AG09319 (cell line): ENCODE measurements around the gene CHMP4B.

Source experiments
- DNase-seq: peaks from one replicate; pipeline ENCODE4 v3.0.0-alpha.2; 2010; ENCODE audit warnings: low read depth; ENCODE audit errors: extremely low read depth
- TF ChIP-seq, protein P1 (sequence below): IDR thresholded peaks from 2 replicates; pipeline ENCODE4 v1.5.1; 2011; ENCODE audit warnings: low read depth, mild to moderate bottlenecking, inconsistent platforms, low read length, moderate library complexity

The CHMP4B gene, protein sequence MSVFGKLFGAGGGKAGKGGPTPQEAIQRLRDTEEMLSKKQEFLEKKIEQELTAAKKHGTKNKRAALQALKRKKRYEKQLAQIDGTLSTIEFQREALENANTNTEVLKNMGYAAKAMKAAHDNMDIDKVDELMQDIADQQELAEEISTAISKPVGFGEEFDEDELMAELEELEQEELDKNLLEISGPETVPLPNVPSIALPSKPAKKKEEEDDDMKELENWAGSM

DNA sequence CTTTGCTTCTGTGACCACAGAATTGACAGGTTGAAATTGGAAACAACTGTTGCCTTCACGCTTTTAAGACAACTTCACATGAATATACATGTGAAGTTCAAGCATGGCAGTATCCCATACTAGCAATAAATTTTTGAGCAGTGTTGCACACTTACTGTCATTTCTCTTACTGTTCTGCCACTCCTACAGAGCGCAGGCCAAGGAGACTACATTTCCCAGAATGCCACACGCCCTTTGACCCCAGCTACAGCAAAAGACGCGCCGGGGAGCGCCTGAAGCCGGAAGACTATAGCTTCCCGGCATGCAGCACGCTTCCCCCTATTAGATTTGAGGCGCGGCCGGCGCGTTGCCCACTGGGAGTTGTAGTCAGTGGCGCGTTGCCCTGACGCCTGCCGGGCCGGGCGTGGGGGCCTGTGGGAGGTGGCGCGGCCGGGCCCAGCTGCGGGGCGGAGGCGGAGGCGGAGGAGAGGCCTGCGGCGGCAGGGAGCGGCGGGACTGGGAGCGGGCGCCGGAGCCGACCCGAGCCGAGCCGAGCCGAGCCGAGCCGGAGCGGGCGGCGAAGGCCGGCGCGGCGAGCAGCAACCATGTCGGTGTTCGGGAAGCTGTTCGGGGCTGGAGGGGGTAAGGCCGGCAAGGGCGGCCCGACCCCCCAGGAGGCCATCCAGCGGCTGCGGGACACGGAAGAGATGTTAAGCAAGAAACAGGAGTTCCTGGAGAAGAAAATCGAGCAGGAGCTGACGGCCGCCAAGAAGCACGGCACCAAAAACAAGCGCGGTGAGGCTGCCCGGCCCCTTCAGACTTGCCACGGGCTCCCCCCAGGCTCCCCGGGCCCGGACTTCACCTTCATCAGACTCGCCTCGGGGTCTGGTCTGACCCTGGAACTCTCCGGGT lies at the start of gene CHMP4B:
Gene CHMP4B, plus strand, starts transcription at position 464 of the 891 bp plus-strand sequence. Its CDS starts 121 bp downstream, at position 585.
- TF ChIP-seq, protein P1, sequence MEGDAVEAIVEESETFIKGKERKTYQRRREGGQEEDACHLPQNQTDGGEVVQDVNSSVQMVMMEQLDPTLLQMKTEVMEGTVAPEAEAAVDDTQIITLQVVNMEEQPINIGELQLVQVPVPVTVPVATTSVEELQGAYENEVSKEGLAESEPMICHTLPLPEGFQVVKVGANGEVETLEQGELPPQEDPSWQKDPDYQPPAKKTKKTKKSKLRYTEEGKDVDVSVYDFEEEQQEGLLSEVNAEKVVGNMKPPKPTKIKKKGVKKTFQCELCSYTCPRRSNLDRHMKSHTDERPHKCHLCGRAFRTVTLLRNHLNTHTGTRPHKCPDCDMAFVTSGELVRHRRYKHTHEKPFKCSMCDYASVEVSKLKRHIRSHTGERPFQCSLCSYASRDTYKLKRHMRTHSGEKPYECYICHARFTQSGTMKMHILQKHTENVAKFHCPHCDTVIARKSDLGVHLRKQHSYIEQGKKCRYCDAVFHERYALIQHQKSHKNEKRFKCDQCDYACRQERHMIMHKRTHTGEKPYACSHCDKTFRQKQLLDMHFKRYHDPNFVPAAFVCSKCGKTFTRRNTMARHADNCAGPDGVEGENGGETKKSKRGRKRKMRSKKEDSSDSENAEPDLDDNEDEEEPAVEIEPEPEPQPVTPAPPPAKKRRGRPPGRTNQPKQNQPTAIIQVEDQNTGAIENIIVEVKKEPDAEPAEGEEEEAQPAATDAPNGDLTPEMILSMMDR = no peak
- DNase-seq = peak; percentile 96

DNA sequence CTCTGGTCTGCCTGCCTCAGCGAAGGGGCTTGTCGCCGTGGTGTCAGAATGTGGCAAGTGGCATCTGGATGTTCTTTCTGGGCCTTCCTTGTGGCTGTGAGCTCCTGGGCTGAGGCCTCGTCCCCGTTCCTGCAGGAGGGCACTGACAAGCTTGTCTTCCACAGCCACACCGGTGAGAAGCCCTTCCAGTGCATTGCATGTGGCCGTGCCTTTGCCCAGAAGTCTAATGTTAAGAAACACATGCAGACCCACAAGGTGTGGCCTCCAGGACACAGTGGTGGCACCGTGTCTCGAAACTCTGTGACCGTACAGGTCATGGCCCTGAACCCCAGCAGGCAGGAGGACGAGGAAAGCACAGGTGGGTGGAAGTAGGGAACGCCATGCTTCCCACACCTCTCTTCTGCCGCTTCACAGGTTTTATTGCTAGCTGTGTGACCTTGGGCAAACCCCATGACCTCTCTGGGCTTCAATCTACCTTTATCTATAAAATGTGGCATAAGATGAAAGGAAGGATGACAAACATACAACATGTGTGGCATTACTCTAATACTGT lies 49.4 kb upstream of the CHMP4B start:
- DNase-seq = no peak
- TF ChIP-seq, protein P1 = no peak

DNA sequence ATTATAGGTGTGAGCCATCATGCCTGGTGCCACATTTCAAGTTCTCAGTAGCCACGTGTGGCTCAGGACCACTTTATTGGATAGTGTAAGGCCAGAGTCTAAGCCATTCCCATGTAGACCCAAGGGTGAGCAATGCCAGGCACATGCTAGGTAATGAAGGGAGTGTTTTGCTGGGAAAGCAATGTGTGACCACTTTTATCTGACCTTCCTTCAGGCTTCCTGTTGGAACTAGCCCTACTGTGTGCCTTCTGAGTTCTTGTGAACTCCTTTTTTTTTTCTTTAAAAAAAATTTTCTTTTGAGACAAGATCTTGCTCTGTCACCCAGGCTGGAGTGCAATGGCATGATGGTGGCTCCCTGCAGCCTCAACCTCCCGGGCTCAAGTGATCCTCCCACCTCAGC lies 46.0 kb upstream of the CHMP4B start:
- TF ChIP-seq, protein P1 = no peak
- DNase-seq = no peak

DNA sequence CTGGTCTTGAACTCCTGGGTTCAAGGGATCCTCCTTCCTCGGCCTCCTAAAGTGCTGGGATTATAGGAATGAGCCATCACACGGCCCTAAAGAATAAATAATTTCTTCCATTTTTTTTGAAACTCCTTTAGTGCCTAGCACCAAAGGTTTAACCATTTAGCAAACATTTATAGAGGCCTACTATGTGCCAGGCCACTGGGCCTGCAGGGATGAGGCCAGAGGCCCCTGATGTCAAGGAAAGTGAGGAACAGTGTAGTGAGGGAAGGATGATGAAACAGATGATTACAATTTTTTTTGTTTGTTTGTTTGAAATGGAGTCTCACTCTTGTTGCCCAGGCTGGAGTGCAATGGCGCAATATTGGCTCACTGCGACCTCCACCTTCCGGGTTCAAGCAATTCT lies 45.6 kb upstream of the CHMP4B start:
- TF ChIP-seq, protein P1 = no peak

DNA sequence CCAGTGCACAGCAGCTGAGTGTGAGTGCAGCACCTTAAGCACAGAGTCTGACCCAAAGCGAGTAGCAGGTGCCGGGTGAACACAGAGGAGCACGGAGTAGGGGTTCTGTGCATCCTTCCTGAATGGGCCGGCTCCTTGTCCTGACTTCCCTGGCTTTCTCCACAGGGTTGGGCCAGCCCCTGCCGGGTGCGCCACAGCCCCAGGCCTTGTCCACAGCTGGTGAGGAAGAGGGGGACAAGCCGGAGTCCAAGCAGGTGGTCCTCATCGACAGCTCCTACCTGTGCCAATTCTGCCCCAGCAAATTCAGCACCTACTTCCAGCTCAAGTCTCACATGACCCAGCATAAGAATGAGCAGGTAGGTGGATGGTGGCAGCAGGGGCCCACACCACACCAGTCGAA lies 44.5 kb upstream of the CHMP4B start:
- TF ChIP-seq, protein P1 = no peak
- DNase-seq = no peak

More for the DNA sequence above, 45.6 kb upstream of the CHMP4B start:
- no peak for DNase-seq

DNA sequence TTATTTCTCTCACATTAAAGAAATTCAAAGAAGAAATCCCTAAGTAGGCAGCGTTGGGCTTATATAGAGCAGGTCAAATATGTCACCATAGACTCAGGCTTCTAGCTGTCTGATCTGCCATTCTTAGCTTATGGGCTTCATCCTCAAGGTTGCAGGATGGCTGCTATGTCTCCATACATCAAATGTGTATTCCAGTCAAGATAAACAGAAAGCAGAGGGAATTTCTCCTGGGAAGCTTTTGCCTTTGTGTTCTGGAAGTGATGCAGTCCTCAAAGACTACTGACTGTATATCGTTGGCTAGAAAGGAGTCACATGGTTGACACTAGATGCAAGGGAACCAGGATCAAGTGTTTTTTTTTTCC lies 43.4 kb upstream of the CHMP4B start:
- TF ChIP-seq, protein P1 = no peak
- no peak for DNase-seq

DNA sequence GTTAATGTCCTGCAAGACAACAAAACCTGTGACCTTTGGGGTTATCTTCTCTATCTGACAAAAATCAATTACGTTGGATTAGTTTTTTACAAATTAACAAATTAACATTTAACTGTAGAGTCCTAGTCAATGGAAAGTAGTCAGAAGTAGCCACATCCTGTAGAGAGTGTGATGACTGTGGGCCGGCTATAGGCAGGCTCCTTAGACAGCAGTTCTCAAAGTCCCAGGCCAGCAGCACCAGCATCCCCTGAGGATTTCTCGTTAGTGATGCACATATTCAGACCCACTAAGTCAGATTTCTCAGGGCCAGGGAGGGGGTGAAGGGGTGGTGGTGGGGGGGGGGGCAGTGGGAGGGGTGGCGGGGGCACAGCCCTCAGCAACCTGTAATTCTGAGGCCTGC lies 42.1 kb upstream of the CHMP4B start:
- no peak for DNase-seq
- TF ChIP-seq, protein P1 = no peak
